ENCODE data around the gene RASAL1. TPM values are rescaled to one million over a fixed set of nuclear protein-coding genes. Genes with fewer than 3 reads are reported as not detected.

Gene RASAL1
- total and polyA plus RNA-seq, 8 donors: 0.79 to 12.1 (median 2.6) TPM

- H3K27ac ChIP-seq: no peak overlapping the region
- no peak overlapping the region for H3K4me3 ChIP-seq
- FAIRE-seq: no peak
- WGBS, 2 donors: 88 to 89% methylated on average over 15 to 16 of the region's 16 CpGs
- no peaks in the 10 kb centered on the region for H3K9me3 ChIP-seq
- no peaks in the 10 kb centered on the region for H3K36me3 ChIP-seq
- DNase-seq: peak in 1 of 6 donors; percentile 61
- no peak for ATAC-seq
- intact Hi-C loops (cut with DNase I): loop anchor here in 2 of 3 donors (5.0 to 10.0 kb wide), 2 partner anchors 42 to 50 kb away; no protein-coding TSS in a partner anchor
- TF ChIP-seq CTCF (IDR thresholded peaks at IDR 0.05): no peak
- H3K27me3 ChIP-seq: no peaks in the 10 kb centered on the region
- no peaks in the 10 kb centered on the region for H3K4me1 ChIP-seq
Measured at GRCh38 chr12:113094738-113095137, 40.8 kb downstream of the RASAL1 start.

- Histone ChIP-seq H3K4me1 (no peaks in the 10 kb centered on the region), H3K27me3 (no peaks in the 10 kb centered on the region), H3K27ac (no peak overlapping the region), H3K36me3 (no peaks in the 10 kb centered on the region), H3K9me3 (no peaks in the 10 kb centered on the region), H3K4me3 (peak overlapping the region in 1 of 4 donors; percentile 8)
- no peak for TF ChIP-seq CTCF (IDR thresholded peaks at IDR 0.05)
- no peak for FAIRE-seq
- peak in 1 of 4 donors; percentile 8 for ATAC-seq
- intact Hi-C loops (cut with DNase I): loop anchor here in 1 of 3 donors (10.0 kb wide), 1 partner anchor 49 kb away; no protein-coding TSS in a partner anchor
- DNase-seq: no peak
- 66 to 67% methylated on average over 32 of the region's 32 CpGs for WGBS, 2 donors
Measured at GRCh38 chr12:113093409-113094101, 42.0 kb downstream of the RASAL1 start.

- intact Hi-C loops (cut with DNase I): loop anchor here in 1 of 3 donors (10.0 kb wide), 1 partner anchor 48 kb away; no protein-coding TSS in a partner anchor
- no peak for TF ChIP-seq CTCF (IDR thresholded peaks at IDR 0.05)
- DNase-seq (peak in 3 of 6 donors; percentile 29 to 78 (median 63)), FAIRE-seq (no peak), ATAC-seq (peak; percentile 32 to 79 (median 64))
- H3K9me3 ChIP-seq: no peaks in the 10 kb centered on the region
- no peaks in the 10 kb centered on the region for H3K4me1 ChIP-seq
- H3K36me3 ChIP-seq: no peaks in the 10 kb centered on the region
- peak overlapping the region in 1 of 4 donors; percentile 8 for H3K4me3 ChIP-seq
- no peaks in the 10 kb centered on the region for H3K27me3 ChIP-seq
- 32 to 39% methylated on average over 27 to 31 of the region's 31 CpGs for WGBS, 2 donors
- H3K27ac ChIP-seq: no peak overlapping the region
Measured at GRCh38 chr12:113092607-113093408, 42.8 kb downstream of the RASAL1 start.

- TF ChIP-seq CTCF (IDR thresholded peaks at IDR 0.05): no peak
- intact Hi-C loops (cut with DNase I): loop anchor here in 1 of 3 donors (10.0 kb wide), 1 partner anchor 47 kb away; no protein-coding TSS in a partner anchor
- no peak overlapping the region for H3K27ac ChIP-seq
- WGBS, 2 donors: 52 to 65% methylated on average over 3 of the region's 3 CpGs
- peaks cover 0 to 2% (median 0%) of the 10 kb centered on the region in 3 donors for H3K4me1 ChIP-seq
- no peak for FAIRE-seq
- no peak for ATAC-seq
- DNase-seq: no peak
- no peaks in the 10 kb centered on the region for H3K9me3 ChIP-seq
- no peaks in the 10 kb centered on the region for H3K36me3 ChIP-seq
- no peaks in the 10 kb centered on the region for H3K27me3 ChIP-seq
- H3K4me3 ChIP-seq: no peak overlapping the region
Measured at GRCh38 chr12:113091506-113091905, 44.1 kb downstream of the RASAL1 start.

Data from pancreas (tissue), 10 donors.